HepG2 (cell line): ENCODE measurements around the gene LEMD2. TPM values are rescaled to one million over a fixed set of nuclear protein-coding genes. Genes with fewer than 3 reads are reported as not detected.

Experiments
- HOXA5 ChIP-seq: sonication (generic); formaldehyde crosslinking; IDR thresholded peaks from 2 replicates; pipeline ENCODE4 v1.4.0; 2020; ENCODE audit warnings: missing genetic modification reagents
- NCOA5 ChIP-seq: sonication (generic); formaldehyde crosslinking; IDR thresholded peaks from 2 replicates; pipeline ENCODE4 v1.4.0; 2020; ENCODE audit warnings: missing genetic modification reagents
- NR2F6 ChIP-seq, 2 experiments: IDR thresholded peaks; 2 replicates each; pipeline ENCODE4 v1.6.1; 2016; ENCODE audit warnings: antibody characterized with exemption in 1 of 2, mild to moderate bottlenecking in 1 of 2
- ONECUT2 ChIP-seq: sonication (generic); formaldehyde crosslinking; IDR thresholded peaks from 2 replicates; pipeline ENCODE4 v1.4.0; 2020; ENCODE audit warnings: missing genetic modification reagents
- SIX1 ChIP-seq: sonication (generic); formaldehyde crosslinking; IDR thresholded peaks from 2 replicates; pipeline ENCODE4 v1.4.0; 2020; ENCODE audit warnings: missing genetic modification reagents, borderline replicate concordance
- SNRNP70 ChIP-seq: fragments of 200-400 bp; formaldehyde crosslinking; IDR thresholded peaks from 2 replicates; pipeline ENCODE4 v1.6.1; 2017; ENCODE audit warnings: mild to moderate bottlenecking, low read depth, low read length, moderate library complexity
- YEATS2 ChIP-seq: sonication (generic); formaldehyde crosslinking; IDR thresholded peaks from 2 replicates; pipeline ENCODE4 v1.4.0; 2020; ENCODE audit warnings: missing genetic modification reagents, borderline replicate concordance
- ZNF543 ChIP-seq: sonication (generic); formaldehyde crosslinking; IDR thresholded peaks from 2 replicates; pipeline ENCODE4 v1.4.0; 2020; ENCODE audit warnings: mild to moderate bottlenecking, missing genetic modification reagents
- ZNF660 ChIP-seq: sonication (generic); formaldehyde crosslinking; IDR thresholded peaks from 2 replicates; pipeline ENCODE4 v1.5.1; 2020; ENCODE audit warnings: mild to moderate bottlenecking, low read depth, missing genetic modification reagents, borderline replicate concordance
- polyA plus RNA-seq, 8 experiments: library from polyadenylated mRNA; depleted of rRNA in 3 of 8; stranded (reverse) in 7 of 8; unstranded in 1 of 8; fragments of >200 nt; fragmentation: Illumina TruSeq in 4 of 8; extraction: Trizol in 4 of 8; gene quantifications; 2 replicates each; pipeline versions ENCODE4 v1.2.1 to v1.2.3, GENCODE V29; 2011 to 2016; ENCODE audit warnings: low read depth in 4 of 8, missing spikeins in 1 of 8, mixed read lengths in 1 of 8; ENCODE audit not compliant: insufficient read depth in 1 of 8
- total RNA-seq, 5 experiments: library from RNA; depleted of rRNA; stranded (reverse); fragments of >200 nt; fragmentation: Illumina TruSeq; extraction: Trizol; gene quantifications; 2 replicates each; pipeline ENCODE4 v1.2.3, GENCODE V29; 2016; ENCODE audit warnings: low read depth in 1 of 5
- TF ChIP-seq, protein P1 (sequence below): sonication (generic); formaldehyde crosslinking; conservative IDR thresholded peaks from 2 replicates; pipeline ENCODE4 v1.8.1; 2023; ENCODE audit warnings: missing genetic modification reagents
- TF ChIP-seq, protein P2 (sequence below): sonication (generic); formaldehyde crosslinking; IDR thresholded peaks from 2 replicates; pipeline ENCODE4 v1.4.0; 2020; ENCODE audit warnings: missing genetic modification reagents, borderline replicate concordance
- TF ChIP-seq, protein P3 (sequence below): sonication (generic); formaldehyde crosslinking; IDR thresholded peaks from 2 replicates; pipeline ENCODE4 v1.5.0; 2020; ENCODE audit warnings: mild to moderate bottlenecking, missing genetic modification reagents, borderline replicate concordance
- TF ChIP-seq, protein P4 (sequence below): sonication (generic); formaldehyde crosslinking; IDR thresholded peaks from 2 replicates; pipeline ENCODE4 v1.8.0; 2022; ENCODE audit warnings: missing genetic modification reagents, mild to moderate bottlenecking, moderate library complexity, borderline replicate concordance

Gene LEMD2
- total and polyA plus RNA-seq, 2 of the 13 experiments (the other 11 are each of a cell fraction or from before 2014, with no cell fraction given): 45.2 to 62.9 TPM

DNA sequence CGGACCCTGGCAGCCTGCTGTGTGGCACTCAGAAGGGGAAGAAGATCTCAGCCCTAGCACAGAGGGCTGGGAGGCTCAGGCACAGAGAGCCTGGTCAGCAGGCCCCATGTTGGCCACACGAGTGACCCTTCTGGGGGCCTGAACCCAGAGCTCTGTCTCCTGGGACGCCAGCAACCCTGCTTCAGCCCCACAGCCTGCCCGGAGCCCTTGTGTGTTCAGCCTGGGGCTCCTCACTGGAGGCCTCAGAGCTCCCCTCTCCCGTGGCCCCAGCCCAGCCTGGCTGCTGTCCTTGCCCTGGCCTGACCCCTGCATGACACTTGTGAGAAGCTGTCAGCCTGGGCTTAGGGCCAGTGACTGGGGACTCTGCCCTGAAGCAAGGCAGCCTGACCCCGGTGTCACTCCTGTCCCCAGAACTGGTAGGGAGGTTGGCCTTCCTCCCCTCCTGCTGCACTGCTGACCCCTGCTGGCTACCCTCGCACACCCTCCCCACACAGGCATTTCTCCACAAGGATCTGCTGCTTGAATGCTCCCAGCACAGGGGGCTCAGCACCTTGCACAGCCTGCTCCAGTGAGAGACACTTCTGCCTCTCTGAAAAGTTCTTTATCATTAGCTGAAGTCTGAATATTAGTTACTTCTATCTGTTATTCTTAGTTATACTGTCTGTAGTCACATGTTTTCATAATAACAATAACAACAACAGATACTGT lies 26.9 kb downstream of the LEMD2 start (continued):
- TF ChIP-seq, protein P1, sequence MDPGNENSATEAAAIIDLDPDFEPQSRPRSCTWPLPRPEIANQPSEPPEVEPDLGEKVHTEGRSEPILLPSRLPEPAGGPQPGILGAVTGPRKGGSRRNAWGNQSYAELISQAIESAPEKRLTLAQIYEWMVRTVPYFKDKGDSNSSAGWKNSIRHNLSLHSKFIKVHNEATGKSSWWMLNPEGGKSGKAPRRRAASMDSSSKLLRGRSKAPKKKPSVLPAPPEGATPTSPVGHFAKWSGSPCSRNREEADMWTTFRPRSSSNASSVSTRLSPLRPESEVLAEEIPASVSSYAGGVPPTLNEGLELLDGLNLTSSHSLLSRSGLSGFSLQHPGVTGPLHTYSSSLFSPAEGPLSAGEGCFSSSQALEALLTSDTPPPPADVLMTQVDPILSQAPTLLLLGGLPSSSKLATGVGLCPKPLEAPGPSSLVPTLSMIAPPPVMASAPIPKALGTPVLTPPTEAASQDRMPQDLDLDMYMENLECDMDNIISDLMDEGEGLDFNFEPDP (CRISPR knock-in tag): no peak
- TF ChIP-seq NCOA5 (CRISPR knock-in tag): no peak
- TF ChIP-seq SNRNP70: no peak
- TF ChIP-seq NR2F6 (IDR thresholded peaks at IDR 0.05): peak; percentile 97
- peak; percentile 99 for TF ChIP-seq NR2F6 (CRISPR knock-in tag; IDR thresholded peaks at IDR 0.05)
- TF ChIP-seq, protein P2, sequence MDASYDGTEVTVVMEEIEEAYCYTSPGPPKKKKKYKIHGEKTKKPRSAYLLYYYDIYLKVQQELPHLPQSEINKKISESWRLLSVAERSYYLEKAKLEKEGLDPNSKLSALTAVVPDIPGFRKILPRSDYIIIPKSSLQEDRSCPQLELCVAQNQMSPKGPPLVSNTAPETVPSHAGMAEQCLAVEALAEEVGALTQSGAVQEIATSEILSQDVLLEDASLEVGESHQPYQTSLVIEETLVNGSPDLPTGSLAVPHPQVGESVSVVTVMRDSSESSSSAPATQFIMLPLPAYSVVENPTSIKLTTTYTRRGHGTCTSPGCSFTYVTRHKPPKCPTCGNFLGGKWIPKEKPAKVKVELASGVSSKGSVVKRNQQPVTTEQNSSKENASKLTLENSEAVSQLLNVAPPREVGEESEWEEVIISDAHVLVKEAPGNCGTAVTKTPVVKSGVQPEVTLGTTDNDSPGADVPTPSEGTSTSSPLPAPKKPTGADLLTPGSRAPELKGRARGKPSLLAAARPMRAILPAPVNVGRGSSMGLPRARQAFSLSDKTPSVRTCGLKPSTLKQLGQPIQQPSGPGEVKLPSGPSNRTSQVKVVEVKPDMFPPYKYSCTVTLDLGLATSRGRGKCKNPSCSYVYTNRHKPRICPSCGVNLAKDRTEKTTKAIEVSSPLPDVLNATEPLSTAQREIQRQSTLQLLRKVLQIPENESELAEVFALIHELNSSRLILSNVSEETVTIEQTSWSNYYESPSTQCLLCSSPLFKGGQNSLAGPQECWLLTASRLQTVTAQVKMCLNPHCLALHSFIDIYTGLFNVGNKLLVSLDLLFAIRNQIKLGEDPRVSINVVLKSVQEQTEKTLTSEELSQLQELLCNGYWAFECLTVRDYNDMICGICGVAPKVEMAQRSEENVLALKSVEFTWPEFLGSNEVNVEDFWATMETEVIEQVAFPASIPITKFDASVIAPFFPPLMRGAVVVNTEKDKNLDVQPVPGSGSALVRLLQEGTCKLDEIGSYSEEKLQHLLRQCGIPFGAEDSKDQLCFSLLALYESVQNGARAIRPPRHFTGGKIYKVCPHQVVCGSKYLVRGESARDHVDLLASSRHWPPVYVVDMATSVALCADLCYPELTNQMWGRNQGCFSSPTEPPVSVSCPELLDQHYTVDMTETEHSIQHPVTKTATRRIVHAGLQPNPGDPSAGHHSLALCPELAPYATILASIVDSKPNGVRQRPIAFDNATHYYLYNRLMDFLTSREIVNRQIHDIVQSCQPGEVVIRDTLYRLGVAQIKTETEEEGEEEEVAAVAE: peak; percentile 55; the same call in 1 of the 2 replicates
- TF ChIP-seq, protein P3, sequence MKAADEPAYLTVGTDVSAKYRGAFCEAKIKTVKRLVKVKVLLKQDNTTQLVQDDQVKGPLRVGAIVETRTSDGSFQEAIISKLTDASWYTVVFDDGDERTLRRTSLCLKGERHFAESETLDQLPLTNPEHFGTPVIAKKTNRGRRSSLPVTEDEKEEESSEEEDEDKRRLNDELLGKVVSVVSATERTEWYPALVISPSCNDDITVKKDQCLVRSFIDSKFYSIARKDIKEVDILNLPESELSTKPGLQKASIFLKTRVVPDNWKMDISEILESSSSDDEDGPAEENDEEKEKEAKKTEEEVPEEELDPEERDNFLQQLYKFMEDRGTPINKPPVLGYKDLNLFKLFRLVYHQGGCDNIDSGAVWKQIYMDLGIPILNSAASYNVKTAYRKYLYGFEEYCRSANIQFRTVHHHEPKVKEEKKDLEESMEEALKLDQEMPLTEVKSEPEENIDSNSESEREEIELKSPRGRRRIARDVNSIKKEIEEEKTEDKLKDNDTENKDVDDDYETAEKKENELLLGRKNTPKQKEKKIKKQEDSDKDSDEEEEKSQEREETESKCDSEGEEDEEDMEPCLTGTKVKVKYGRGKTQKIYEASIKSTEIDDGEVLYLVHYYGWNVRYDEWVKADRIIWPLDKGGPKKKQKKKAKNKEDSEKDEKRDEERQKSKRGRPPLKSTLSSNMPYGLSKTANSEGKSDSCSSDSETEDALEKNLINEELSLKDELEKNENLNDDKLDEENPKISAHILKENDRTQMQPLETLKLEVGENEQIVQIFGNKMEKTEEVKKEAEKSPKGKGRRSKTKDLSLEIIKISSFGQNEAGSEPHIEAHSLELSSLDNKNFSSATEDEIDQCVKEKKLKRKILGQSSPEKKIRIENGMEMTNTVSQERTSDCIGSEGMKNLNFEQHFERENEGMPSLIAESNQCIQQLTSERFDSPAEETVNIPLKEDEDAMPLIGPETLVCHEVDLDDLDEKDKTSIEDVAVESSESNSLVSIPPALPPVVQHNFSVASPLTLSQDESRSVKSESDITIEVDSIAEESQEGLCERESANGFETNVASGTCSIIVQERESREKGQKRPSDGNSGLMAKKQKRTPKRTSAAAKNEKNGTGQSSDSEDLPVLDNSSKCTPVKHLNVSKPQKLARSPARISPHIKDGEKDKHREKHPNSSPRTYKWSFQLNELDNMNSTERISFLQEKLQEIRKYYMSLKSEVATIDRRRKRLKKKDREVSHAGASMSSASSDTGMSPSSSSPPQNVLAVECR (CRISPR knock-in tag): peak; percentile 80; the same call in 1 of the 2 replicates
- TF ChIP-seq YEATS2 (CRISPR knock-in tag): no peak; the same call in 1 of the 2 replicates
- TF ChIP-seq ZNF543 (CRISPR knock-in tag): peak; percentile 62; the same call in 1 of the 2 replicates
- TF ChIP-seq, protein P4, sequence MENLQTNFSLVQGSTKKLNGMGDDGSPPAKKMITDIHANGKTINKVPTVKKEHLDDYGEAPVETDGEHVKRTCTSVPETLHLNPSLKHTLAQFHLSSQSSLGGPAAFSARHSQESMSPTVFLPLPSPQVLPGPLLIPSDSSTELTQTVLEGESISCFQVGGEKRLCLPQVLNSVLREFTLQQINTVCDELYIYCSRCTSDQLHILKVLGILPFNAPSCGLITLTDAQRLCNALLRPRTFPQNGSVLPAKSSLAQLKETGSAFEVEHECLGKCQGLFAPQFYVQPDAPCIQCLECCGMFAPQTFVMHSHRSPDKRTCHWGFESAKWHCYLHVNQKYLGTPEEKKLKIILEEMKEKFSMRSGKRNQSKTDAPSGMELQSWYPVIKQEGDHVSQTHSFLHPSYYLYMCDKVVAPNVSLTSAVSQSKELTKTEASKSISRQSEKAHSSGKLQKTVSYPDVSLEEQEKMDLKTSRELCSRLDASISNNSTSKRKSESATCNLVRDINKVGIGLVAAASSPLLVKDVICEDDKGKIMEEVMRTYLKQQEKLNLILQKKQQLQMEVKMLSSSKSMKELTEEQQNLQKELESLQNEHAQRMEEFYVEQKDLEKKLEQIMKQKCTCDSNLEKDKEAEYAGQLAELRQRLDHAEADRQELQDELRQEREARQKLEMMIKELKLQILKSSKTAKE (CRISPR knock-in tag): peak; percentile 66; the same call in 1 of the 2 replicates
- no peak for TF ChIP-seq ZNF660 (CRISPR knock-in tag)
- peak; percentile 92 for TF ChIP-seq HOXA5 (CRISPR knock-in tag)
- no peak for TF ChIP-seq ONECUT2 (CRISPR knock-in tag)
- TF ChIP-seq SIX1: no peak; the same call in 1 of the 2 replicates
